Measurements from ENCODE around the gene SAMD14. TPM values are rescaled to one million over a fixed set of nuclear protein-coding genes. Genes with fewer than 3 reads are reported as not detected.

The SAMD14 gene
- total and polyA plus RNA-seq, 10 of the 15 experiments (the other 5 are each of a cell fraction or from before 2014, with no cell fraction given) = 0.06 to 1.7 (median 0.25) TPM; not detected in 3

DNA sequence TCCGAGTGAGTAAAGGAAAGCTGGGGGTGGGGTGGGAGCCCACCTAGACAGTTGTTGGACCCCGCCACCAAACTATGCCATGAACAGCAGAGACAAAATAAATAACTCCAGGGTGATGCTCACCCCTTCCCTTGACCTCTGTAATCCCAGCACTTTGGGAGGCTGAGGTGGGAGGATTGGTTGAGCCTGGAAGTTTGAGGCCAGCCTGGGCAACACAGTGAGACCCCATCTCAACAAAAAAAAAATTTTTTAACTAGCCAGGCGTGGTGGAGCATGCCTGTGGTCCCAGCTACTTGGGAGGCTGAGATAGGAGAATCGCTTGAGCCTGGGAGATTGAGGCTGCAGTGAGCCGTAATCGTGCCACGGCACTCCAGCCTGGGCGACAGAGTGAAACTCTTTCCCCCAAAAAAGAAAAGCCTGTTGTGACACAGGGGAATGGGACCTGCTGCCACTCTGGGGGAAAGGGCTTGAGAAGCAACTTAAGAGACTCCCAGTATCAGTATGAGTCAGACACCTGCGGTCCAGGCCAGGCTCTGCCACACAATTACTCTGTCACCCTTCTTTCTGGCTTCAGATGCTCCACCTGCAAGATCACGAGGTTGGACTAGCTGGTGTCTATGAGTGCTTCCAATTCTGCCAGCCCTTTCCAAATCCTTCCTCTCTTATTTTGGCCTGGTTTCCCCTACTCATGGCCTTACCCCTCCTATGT is 40.9 kb upstream of the SAMD14 start (continued):
- TF ChIP-seq NR2C2 (IDR thresholded peaks at IDR 0.05; ENCODE audit: borderline replicate concordance, control insufficient read depth, insufficient read length, low read depth) (no peak), BHLHE40 (IDR thresholded peaks at IDR 0.05; ENCODE audit: borderline replicate concordance in 1 of 2, low read depth in 2 of 2, low read length in 1 of 2) (peak; percentile 39 to 52; a peak in 1 of 4 replicates)

GRCh38 chr17:50169881-50170459 is 40.0 kb upstream of the SAMD14 start:
- in situ Hi-C loops (cut with MboI) (no loop called here), intact Hi-C loops (cut with micrococcal nuclease; ENCODE audit: unreplicated experiment) (loop anchor here (1.0 kb wide), 2 partner anchors 28 to 127 kb away; no protein-coding TSS in a partner anchor)
- ChIA-PET CTCF (interaction anchor here (0.5 to 17.0 kb wide), 55 partner anchors 8 to 339 kb away, joined by 3 to 514 read pairs (median 5); partner anchors contain the start of genes COL1A1, PDK2, TMEM92 and XYLT2), SMC1A (ENCODE audit: uncharacterized antibody, unreplicated experiment) (interaction anchor here (0.6 to 4.2 kb wide), 38 partner anchors 9 to 221 kb away, joined by 3 to 177 read pairs (median 4); partner anchors contain the start of gene COL1A1), POLR2A (interaction anchor here (1.2 to 2.8 kb wide), 5 partner anchors 8 to 43 kb away, joined by 6 to 28 read pairs (median 7); no protein-coding TSS in a partner anchor), RAD21 (ENCODE audit: unreplicated experiment) (interaction anchor here (0.6 to 4.5 kb wide), 36 partner anchors 8 to 261 kb away, joined by 3 to 176 read pairs (median 5); partner anchors contain the start of genes COL1A1, LRRC59, PDK2 and TMEM92)
- H3K4me1 ChIP-seq (ENCODE audit: control insufficient read depth, insufficient read depth, low read length) = peaks cover 15% of the 10 kb centered on the region
- 58% methylated on average over 9 of the region's 9 CpGs for WGBS (ENCODE audit: insufficient coverage, insufficient replicate concordance, low lambda C conversion rate, missing lambda C conversion rate)
- H3K4me2 ChIP-seq (ENCODE audit: control insufficient read depth, insufficient read depth) = no peak overlapping the region
- H2AFZ ChIP-seq (ENCODE audit: control insufficient read depth, low read depth, low read length) = no peak overlapping the region
- H3K4me3 ChIP-seq = no peak overlapping the region
- BruUV-seq (replicated peaks) = no TSS peak
- peak; percentile 23 for FAIRE-seq
- DNase-seq (ENCODE audit: low read depth, low spot score) = no peak
- no peaks in the 10 kb centered on the region for H4K20me1 ChIP-seq (ENCODE audit: control insufficient read depth, insufficient read depth)
- ATAC-seq = no peak; the same call in 2 of the 3 replicates
- no peaks in the 10 kb centered on the region for H3K79me2 ChIP-seq (ENCODE audit: control insufficient read depth, insufficient read depth, low read length)
- TF ChIP-seq RFX5 (IDR thresholded peaks at IDR 0.05; ENCODE audit: low read depth, low read length) = no peak
- no peak for TF ChIP-seq ZNF274 (IDR thresholded peaks at IDR 0.05; ENCODE audit: insufficient read depth, insufficient read length)
- TF ChIP-seq, protein P1, sequence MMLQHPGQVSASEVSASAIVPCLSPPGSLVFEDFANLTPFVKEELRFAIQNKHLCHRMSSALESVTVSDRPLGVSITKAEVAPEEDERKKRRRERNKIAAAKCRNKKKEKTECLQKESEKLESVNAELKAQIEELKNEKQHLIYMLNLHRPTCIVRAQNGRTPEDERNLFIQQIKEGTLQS (IDR thresholded peaks at IDR 0.05; ENCODE audit: borderline replicate concordance, extremely low read depth, low read depth, low read length) = no peak
- TF ChIP-seq ELK1 (IDR thresholded peaks at IDR 0.05; ENCODE audit: low read depth, low read length) = no peak
- no peak for TF ChIP-seq RAD51 (IDR thresholded peaks at IDR 0.05)
- TF ChIP-seq MTA2 (IDR thresholded peaks at IDR 0.05; ENCODE audit: low read depth) = no peak
- no peak for TF ChIP-seq CBX5 (IDR thresholded peaks at IDR 0.05; ENCODE audit: low read depth)
- no peak for TF ChIP-seq TCF12 (IDR thresholded peaks at IDR 0.05; ENCODE audit: low read depth, low read length)
- no peak for TF ChIP-seq KLF5 (IDR thresholded peaks at IDR 0.05; ENCODE audit: partially characterized antibody)
- no peak for TF ChIP-seq HDAC2 (IDR thresholded peaks at IDR 0.05)
- no peak for TF ChIP-seq HCFC1 (IDR thresholded peaks at IDR 0.05; ENCODE audit: low read length)
- TF ChIP-seq JUND (IDR thresholded peaks at IDR 0.05; ENCODE audit: low read depth, low read length) = no peak
- no peak for TF ChIP-seq GABPA (IDR thresholded peaks at IDR 0.05; ENCODE audit: low read depth)
- no peak overlapping the region for H3K9ac ChIP-seq (ENCODE audit: control insufficient read depth, insufficient read depth, low read length)
- no peak overlapping the region for H3K27ac ChIP-seq (ENCODE audit: control insufficient read depth, insufficient read depth)
- no peaks in the 10 kb centered on the region for H3K36me3 ChIP-seq (ENCODE audit: control insufficient read depth in 2 of 2, insufficient read depth in 2 of 2, low read length in 1 of 2)
- H3K27me3 ChIP-seq (replicated peaks in 1 of 2; ENCODE audit: control insufficient read depth in 2 of 2, insufficient read depth in 2 of 2, low read length in 1 of 2) = no peaks in the 10 kb centered on the region
- H3K9me3 ChIP-seq (replicated peaks; ENCODE audit: control insufficient read depth, insufficient read depth, low read length) = no peaks in the 10 kb centered on the region

All from GM12878 (cell line).